Endodermal cell (in vitro differentiated cells): Measurements from ENCODE around the gene ACOX3. TPM values are rescaled to one million over a fixed set of nuclear protein-coding genes. Genes with fewer than 3 reads are reported as not detected.

Experiments used
- DNase-seq: peaks from one replicate; pipeline ENCODE4 v3.0.0-alpha.2; 2017
- H3K27ac ChIP-seq: 2 replicates; pipeline ENCODE4 v1.5.1; 2013; ENCODE audit warnings: mild to moderate bottlenecking, low read depth, low read length, moderate library complexity
- H3K27me3 ChIP-seq: 2 replicates; pipeline ENCODE4 v1.6.1; 2013; ENCODE audit warnings: mild to moderate bottlenecking, low read length, moderate library complexity; ENCODE audit not compliant: insufficient read depth, control insufficient read depth, poor library complexity, severe bottlenecking
- H3K36me3 ChIP-seq: 2 replicates; pipeline ENCODE4 v1.7.0; 2013; ENCODE audit warnings: mild to moderate bottlenecking, low read length, moderate library complexity; ENCODE audit not compliant: control insufficient read depth, insufficient read depth
- H3K4me1 ChIP-seq: one replicate; pipeline ENCODE4 v1.7.0; 2013; ENCODE audit warnings: low read length; ENCODE audit not compliant: control insufficient read depth, insufficient read depth
- H3K4me3 ChIP-seq: 2 replicates; pipeline ENCODE4 v1.5.1; 2013; ENCODE audit warnings: mild to moderate bottlenecking, low read length, moderate library complexity
- H3K9ac ChIP-seq: 2 replicates; pipeline ENCODE4 v1.6.1; 2013; ENCODE audit warnings: mild to moderate bottlenecking, low read length, moderate library complexity; ENCODE audit not compliant: poor library complexity, severe bottlenecking; ENCODE audit errors: extremely low read depth
- H3K9me3 ChIP-seq: 2 replicates; pipeline ENCODE4 v1.6.1; 2013; ENCODE audit warnings: mild to moderate bottlenecking, low read length, moderate library complexity; ENCODE audit not compliant: control insufficient read depth
- H3K27ac Mint-ChIP-seq: 2 replicates; pipeline ENCODE4 v1.8.0; 2020; ENCODE audit warnings: mixed read lengths
- H3K27me3 Mint-ChIP-seq: 2 replicates; pipeline ENCODE4 v1.8.0; 2021; ENCODE audit warnings: mild to moderate bottlenecking, mixed read lengths; ENCODE audit not compliant: insufficient read depth
- H3K36me3 Mint-ChIP-seq: 2 replicates; pipeline ENCODE4 v1.8.0; 2020; ENCODE audit warnings: low read depth, mixed read lengths
- H3K4me1 Mint-ChIP-seq: 2 replicates; pipeline ENCODE4 v1.8.0; 2020; ENCODE audit warnings: mixed read lengths
- H3K4me3 Mint-ChIP-seq: 2 replicates; pipeline ENCODE4 v1.8.0; 2020; ENCODE audit warnings: mild to moderate bottlenecking, moderate library complexity, mixed read lengths
- H3K9me3 Mint-ChIP-seq: 2 replicates; pipeline ENCODE4 v1.8.0; 2020; ENCODE audit warnings: mild to moderate bottlenecking, mixed read lengths
- CTCF ChIP-seq: fragments of 200-600 bp; sonication (generic); conservative IDR thresholded peaks from 2 replicates; pipeline ENCODE4 v1.5.0; 2021; ENCODE audit warnings: antibody characterized with exemption, mild to moderate bottlenecking
- WGBS, 2 experiments: methylation state at CpG; one replicate each; pipeline versions ENCODE4 v1.1.5 to v1.1.7; 2013; ENCODE audit warnings: missing lambda C conversion rate in 2 of 2, mixed read lengths in 1 of 2; ENCODE audit not compliant: insufficient coverage in 1 of 2, insufficient read length in 1 of 2; 5-methylcytosine and 5-hydroxymethylcytosine counted together
- total RNA-seq, 2 donors: library from RNA; stranded (reverse); fragmentation: NEBNext Ultra II Directional in 1 of 2; extraction: Animal tissue kit (Norgen Biotek cat#: 25700) in 1 of 2; gene quantifications; 2 replicates in 1 of 2; 3 replicates in 1 of 2; pipeline ENCODE4 v1.2.1, GENCODE V29; 2021

ACOX3 gene
- total RNA-seq, 2 donors from 2014 or later, result 55.1 to 146 TPM

GRCh38 chr4:8474856-8475255 lies 34.3 kb upstream of the ACOX3 start:
- Histone ChIP-seq H3K9ac (no peak overlapping the region), H3K4me1 (no peaks in the 10 kb centered on the region), H3K36me3 (peaks cover 50% of the 10 kb centered on the region), H3K4me3 (no peak overlapping the region), H3K27ac (no peak overlapping the region), H3K9me3 (no peaks in the 10 kb centered on the region), H3K27me3 (no peaks in the 10 kb centered on the region)
- 96 to 97% methylated on average over 12 to 13 of the region's 13 CpGs for WGBS, 2 experiments
- DNase-seq, result no peak
- TF ChIP-seq CTCF, result no peak
- no peaks in the 10 kb centered on the region for H3K9me3 Mint-ChIP-seq
- peaks cover 30% of the 10 kb centered on the region for H3K36me3 Mint-ChIP-seq
- H3K27me3 Mint-ChIP-seq, result no peaks in the 10 kb centered on the region
- no peak overlapping the region for H3K4me3 Mint-ChIP-seq
- H3K27ac Mint-ChIP-seq, result no peak overlapping the region
- H3K4me1 Mint-ChIP-seq, result peaks cover 4% of the 10 kb centered on the region

- peaks cover 57% of the 10 kb centered on the region for H3K36me3 ChIP-seq
- H3K9me3 Mint-ChIP-seq, result no peaks in the 10 kb centered on the region
- no peaks in the 10 kb centered on the region for H3K27me3 ChIP-seq
- no peak overlapping the region for H3K4me3 Mint-ChIP-seq
- no peak for DNase-seq
- H3K4me1 ChIP-seq, result no peaks in the 10 kb centered on the region
- WGBS, 2 experiments, result 96 to 97% methylated on average over 14 to 20 of the region's 20 CpGs
- peaks cover 3% of the 10 kb centered on the region for H3K4me1 Mint-ChIP-seq
- peak; percentile 13 for TF ChIP-seq CTCF
- H3K27ac Mint-ChIP-seq, result peak overlapping the region; percentile 26
- no peak overlapping the region for H3K9ac ChIP-seq
- no peak overlapping the region for H3K4me3 ChIP-seq
- no peaks in the 10 kb centered on the region for H3K9me3 ChIP-seq
- H3K27ac ChIP-seq, result no peak overlapping the region
- H3K27me3 Mint-ChIP-seq, result no peaks in the 10 kb centered on the region
- peaks cover 35% of the 10 kb centered on the region for H3K36me3 Mint-ChIP-seq
Observed at GRCh38 chr4:8473920-8474590, 33.5 kb upstream of the ACOX3 start.

- H3K9me3 Mint-ChIP-seq, result no peaks in the 10 kb centered on the region
- H3K36me3 ChIP-seq, result peaks cover 62% of the 10 kb centered on the region
- H3K9me3 ChIP-seq, result no peaks in the 10 kb centered on the region
- WGBS, 2 experiments, result 93 to 95% methylated on average over 18 to 23 of the region's 23 CpGs
- no peak overlapping the region for H3K4me3 Mint-ChIP-seq
- no peaks in the 10 kb centered on the region for H3K27me3 Mint-ChIP-seq
- no peak for TF ChIP-seq CTCF
- H3K27ac Mint-ChIP-seq, result peak overlapping the region; percentile 64
- H3K36me3 Mint-ChIP-seq, result peaks cover 40% of the 10 kb centered on the region
- no peak for DNase-seq
- no peak overlapping the region for H3K9ac ChIP-seq
- H3K27me3 ChIP-seq, result no peaks in the 10 kb centered on the region
- no peak overlapping the region for H3K27ac ChIP-seq
- no peaks in the 10 kb centered on the region for H3K4me1 ChIP-seq
- peaks cover 4% of the 10 kb centered on the region for H3K4me1 Mint-ChIP-seq
- H3K4me3 ChIP-seq, result no peak overlapping the region
Observed at GRCh38 chr4:8473198-8473919, 32.8 kb upstream of the ACOX3 start.
